Measurements from ENCODE around the gene GRM7.

DNA sequence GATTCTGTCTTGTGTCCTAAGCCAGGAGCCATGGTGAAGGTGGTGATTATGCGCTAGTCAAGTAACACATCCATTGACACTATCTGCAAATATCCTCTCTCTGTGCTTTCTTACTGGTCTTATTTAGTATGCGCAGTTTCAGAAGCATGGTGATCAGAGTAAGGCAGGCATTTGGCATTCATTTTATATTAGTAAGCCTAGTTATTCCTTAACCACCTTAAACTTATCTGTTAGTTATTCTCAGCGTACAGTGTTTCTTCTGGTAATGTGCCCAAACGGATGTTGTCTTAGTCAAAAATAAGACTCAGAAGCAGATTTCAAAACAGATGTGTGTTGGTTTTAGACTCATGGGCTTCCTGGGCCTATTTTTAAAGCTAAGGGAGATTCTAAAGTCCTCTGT, 329.2 kb downstream of the GRM7 start:
- TF ChIP-seq CTCF (IDR thresholded peaks at IDR 0.05): no peak
- no peak for TF ChIP-seq POLR2A (IDR thresholded peaks at IDR 0.05)
- no peak for TF ChIP-seq POLR2AphosphoS5 (IDR thresholded peaks at IDR 0.05)
